NCI-H526 treated with DMSO at 0.1 percent for 48 hours (cell line): ENCODE measurements around the gene FARP2.

ENCODE experiments used
- DNase-seq: peaks from one replicate; lab custom pipeline; 2025; lab: John Stamatoyannopoulos, UW

Gene FARP2

DNA sequence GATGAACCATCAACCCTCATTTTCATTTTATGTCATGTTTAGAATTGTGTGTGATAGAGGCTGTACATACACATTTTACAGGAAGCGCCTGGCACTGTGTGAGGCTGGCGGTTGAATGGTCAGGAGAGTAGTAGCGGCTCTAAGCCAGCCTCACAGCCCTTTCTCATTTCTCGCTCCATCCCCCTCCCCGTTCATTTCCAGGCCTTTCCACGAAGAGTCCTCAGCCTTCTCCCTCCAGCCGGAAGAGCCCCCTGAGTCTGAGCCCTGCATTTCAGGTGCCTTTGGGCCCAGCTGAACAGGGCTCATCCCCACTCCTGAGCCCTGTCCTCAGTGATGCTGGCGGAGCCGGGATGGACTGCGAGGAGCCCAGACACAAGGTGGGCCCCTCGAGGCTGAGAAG, 100.5 kb downstream of the FARP2 start:
- DNase-seq: no peak

DNA sequence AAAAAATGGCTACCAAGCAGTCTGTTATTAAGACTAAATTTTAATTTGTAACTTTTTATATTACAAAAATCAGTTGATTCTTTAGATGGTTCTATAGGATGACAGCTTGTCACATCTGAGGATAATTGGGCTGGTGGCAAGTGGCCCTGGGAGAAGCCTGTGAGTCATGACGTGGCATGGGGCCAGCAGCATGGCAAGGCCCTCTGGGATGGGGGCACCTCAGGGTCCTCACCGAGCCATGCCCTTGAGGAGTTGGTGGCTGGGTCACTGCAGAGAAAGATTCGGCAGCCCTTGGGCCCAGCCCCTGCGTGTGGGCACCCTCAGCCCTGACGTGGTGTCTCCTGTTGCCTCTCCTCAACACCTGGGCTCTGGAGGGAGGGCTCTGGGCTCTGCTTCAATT, 102.6 kb downstream of the FARP2 start:
- no peak for DNase-seq

DNA sequence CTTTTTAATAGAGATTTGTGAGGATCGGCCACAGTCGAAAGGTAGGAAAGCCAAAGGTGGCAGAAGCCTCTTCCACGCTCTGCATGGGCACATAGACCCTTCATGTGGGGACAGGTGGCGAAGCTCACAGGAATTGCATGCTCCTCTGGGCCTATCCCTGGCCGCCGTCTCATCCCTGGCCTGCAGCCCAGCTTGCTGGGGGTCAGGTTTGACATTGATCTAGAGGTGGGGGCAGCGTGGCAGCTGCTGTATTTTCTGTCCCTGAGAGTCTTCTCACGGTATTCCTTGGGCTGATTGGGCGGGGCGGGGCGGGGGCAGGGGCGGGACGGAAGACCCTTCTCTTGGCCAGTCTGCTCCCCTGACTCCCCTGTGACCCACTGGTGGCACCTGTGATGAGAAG, 103.4 kb downstream of the FARP2 start:
- DNase-seq: no peak

DNA sequence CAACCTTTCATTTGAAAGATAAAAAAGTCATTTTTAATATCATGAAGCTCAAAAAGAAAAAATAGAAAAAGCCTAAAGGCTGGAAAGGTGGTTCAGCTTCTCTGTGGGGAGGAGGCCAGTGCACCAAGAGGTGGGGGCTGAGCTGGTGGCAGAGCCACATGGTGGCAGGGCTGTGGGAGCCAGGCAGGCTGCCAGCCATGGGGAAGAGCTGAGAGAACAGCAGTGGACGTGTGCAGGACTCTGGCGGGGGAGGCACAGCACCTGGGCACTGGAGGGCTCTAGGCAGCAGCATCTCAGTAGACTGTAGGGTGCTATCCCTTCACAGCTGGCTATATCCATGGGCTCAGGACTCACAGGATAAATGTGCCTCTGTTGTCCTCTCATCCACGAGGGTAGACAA, 104.5 kb downstream of the FARP2 start:
- DNase-seq: no peak

DNA sequence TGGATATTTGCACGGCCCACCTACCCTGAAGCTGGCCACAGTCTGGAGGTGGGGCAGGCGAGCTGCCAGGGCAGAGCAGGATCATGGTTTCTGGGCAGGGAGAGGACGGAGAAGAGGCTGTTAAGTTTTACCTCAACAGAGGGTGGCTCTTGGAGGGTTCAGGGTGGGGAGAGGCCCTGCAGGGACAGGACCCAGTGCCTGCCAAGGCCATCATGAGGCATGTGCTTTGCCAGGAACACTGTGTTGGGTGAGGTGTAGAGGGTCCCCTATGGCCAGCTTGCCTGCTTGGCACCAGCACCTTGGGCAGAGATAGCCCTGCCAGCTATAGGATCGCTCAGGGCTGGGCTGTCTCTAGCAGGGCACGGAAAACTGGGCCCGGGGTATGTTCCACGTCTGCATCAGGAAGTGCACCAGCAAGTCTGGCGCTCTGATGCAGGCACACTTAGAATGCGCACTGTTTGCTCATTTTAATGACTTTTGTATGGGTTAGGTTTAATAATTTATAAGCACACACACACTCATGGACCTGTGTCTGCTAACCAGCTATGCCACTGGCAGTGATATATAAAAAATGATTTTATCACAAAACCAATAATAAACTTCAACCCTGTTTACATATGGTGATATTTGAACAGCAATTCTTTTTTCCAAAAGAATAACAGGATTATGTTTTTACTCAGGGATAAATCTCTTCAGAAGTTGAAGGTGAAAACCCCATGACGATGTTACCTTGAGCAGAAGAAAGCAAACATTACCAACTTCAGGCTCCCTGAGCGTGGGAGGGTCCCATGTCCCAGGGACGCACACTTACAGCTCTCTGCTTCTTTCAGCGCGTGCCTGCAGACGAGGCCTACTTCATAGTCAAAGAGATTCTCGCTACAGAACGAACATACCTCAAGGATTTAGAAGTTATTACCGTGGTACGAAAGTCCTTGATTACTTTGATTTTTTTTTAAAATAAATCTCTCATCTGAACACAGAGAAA, 105.9 kb downstream of the FARP2 start:
- DNase-seq: no peak

DNA sequence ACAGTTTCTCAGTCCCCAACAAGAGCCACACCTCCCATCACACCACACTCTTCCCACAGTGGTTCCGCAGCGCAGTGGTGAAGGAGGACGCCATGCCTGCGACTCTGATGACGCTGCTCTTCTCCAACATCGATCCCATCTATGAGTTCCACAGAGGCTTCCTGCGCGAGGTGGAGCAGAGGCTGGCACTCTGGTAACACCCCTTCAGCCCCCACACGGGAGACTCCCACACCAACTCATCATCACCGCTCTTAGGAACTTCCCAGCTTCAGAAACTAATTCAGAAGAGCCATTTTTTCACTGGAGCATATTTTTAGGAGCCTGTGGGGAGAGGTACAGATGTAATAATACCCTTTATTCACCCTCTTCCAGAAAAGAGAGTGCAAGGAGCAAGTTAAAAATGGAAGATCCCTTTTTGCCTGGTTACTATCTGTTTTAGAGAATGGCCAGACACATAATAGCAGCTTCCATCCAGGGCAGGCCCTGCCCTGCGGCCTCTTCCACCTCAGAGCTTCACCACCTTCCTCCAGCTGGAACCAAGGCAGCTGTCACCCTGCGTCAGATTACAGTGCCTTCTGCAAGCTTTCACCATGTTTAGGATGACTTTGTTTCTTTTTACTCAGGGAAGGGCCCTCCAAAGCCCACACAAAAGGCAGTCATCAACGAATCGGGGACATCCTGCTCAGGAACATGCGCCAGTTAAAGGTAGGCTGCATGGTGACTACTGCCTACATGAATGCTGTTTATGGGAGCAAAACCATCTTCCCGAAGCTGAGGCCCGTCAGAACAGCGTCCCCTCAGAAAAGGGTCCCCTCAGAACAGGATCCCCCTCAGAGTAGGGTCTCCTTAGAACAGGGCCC, 107.4 kb downstream of the FARP2 start:
- no peak for DNase-seq

DNA sequence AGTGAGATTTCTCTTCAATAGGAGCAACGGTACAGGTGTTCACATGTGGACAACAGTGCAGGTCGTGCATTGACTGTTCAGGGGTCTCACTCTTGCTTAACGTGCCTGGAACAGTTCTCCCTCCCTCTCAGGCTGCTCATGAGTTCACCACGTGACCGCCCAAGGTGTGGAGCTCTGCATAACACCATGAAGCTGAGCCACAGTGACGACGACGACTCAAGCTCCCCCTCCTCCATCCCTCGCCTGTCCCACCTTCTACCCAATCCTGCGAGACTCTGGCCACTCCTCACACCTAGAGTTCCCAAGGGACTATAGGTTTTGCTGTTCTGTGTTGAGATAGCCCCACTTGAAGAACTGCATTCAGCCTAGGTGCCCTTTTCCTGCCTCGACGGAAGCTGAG, 109.5 kb downstream of the FARP2 start:
- DNase-seq: no peak

DNA sequence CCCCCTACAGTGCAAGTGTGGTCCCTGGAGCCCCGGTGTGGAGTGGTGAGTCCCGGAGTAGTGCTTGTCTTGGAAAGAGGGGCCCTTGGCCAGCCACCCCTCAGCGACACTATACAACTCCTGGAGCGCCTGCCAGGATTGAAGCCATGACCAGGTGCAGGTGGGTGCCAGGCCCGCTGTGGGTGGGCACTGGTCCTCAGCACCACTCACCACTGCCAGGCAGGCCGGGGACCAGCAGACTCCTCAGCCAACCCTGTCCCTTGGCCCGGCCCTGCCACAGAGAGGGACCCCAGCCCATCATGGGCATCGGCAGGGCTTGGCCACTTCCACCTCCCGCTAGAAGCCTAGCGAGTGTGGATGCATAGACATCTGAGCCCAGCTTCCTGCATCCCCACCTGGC, 110.1 kb downstream of the FARP2 start:
- DNase-seq: no peak

DNA sequence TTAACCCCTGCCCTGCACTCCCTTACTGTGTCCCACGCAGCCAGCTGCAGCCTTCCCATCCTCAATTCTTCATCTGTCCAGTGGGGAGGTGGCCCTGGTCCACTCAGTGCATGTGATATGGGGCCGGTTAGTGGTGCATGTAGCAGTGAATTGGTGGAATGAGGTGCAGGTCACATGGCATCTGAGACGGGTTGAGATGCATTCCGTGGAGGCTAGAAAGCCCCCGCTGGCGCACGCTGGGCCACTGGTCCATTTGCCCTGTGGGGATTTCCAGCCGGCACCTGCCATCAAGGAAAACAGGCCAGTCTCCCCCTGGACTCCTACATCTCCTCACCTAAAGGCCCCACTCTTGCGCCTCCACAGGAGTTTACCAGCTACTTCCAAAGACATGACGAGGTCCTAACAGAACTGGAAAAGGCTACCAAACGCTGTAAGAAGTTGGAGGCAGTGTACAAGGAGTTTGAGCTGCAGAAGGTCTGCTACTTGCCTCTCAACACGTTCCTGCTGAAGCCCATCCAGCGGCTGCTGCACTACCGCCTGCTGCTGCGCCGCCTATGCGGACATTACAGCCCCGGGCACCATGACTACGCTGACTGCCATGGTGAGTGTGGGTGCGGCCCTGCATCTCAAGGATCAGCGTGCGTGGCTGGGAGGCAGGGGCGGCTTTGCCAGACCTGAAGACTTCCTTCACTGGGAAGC, 111.8 kb downstream of the FARP2 start:
- DNase-seq: no peak

DNA sequence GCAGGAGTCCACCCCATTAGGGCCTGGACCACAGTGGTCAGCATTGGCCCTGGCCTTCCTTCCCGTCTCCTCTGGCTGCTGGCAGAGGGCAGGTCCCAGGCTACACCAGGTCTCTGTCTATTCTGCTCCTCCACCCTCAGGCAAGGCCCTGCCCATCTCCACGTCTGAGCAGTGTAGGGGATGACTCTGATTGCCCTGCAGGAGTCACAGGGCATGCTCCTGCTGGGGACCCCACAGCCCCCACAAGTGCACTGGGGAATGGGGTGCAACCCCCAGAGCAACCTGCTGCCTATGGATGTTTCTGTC, 112.3 kb downstream of the FARP2 start:
- no peak for DNase-seq

DNA sequence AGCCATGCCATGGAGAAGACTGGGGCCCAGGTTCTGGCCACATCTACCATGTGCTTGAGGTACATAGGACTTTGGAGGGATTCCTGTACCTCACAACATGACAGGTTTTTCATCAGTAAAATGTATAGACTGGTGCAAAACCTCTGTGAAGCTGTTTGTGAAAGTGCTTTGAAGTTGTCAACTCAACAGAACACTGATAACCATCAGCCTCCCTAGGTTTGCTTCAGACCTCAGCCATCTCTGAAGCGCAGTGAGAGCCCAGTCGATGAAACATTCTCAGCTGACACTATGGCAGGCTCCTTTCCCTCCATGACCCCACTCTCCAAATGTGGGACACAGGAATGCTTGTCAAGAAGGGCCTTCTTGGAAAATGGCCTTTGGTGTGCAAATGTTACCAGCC, 113.7 kb downstream of the FARP2 start:
- no peak for DNase-seq

DNA sequence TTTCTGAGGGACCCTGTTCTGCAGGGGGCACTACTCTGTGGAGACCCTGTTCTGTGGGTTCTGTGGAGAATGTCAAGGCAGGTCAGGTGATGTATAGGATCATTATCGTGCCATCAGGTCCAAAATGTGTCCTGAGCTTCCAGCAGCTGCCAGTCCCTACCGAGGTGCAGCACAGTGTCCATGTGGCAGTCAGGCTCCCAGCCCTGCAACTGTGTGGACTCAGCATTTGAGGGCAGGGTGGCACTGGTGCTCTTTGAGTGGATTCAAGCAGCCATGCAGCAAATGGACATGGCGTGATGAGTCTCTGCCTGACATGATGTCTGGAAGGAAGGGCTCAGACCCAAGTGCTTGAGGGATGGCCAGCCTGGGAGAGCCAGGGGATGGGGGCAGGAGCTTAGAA, 117.3 kb downstream of the FARP2 start:
- no peak for DNase-seq

DNA sequence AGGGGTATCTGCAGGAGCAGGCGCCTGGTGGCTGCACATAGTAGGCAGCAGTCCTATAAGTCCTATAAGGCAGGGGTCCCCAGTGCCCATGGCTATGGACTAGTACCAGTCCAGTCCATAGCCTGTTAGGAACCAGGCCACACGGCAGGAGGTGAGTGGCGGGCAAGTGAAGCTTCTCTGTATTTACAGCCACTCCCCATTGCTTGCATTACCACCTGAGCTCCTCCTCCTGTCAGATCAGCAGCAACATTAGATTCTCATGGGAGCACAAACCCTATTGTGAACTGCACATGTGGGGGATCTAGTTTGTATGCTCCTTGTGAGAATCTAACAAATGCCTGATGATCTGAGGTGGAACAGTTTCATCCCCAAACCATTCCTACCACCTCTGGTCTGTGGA, 119.2 kb downstream of the FARP2 start:
- DNase-seq: no peak

DNA sequence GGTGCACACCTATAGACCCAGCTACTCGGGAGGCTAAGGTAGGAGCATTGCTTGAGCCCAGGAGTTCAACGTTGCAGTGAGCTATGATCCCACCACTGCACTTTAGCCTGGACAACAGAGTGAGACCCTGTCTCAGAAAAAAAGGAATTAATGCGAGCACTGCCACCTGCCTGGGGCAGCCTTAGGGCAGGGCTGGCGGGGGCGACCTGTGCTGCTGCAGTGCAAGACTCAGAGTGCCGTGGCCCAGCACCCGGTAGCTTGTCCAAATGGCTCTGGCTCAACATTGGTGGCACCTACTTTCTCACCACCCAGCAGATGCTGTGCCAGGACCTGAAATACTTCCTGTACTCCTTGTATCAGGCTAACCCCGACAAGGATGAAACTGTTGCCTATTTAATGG, 122.1 kb downstream of the FARP2 start:
- DNase-seq: no peak

DNA sequence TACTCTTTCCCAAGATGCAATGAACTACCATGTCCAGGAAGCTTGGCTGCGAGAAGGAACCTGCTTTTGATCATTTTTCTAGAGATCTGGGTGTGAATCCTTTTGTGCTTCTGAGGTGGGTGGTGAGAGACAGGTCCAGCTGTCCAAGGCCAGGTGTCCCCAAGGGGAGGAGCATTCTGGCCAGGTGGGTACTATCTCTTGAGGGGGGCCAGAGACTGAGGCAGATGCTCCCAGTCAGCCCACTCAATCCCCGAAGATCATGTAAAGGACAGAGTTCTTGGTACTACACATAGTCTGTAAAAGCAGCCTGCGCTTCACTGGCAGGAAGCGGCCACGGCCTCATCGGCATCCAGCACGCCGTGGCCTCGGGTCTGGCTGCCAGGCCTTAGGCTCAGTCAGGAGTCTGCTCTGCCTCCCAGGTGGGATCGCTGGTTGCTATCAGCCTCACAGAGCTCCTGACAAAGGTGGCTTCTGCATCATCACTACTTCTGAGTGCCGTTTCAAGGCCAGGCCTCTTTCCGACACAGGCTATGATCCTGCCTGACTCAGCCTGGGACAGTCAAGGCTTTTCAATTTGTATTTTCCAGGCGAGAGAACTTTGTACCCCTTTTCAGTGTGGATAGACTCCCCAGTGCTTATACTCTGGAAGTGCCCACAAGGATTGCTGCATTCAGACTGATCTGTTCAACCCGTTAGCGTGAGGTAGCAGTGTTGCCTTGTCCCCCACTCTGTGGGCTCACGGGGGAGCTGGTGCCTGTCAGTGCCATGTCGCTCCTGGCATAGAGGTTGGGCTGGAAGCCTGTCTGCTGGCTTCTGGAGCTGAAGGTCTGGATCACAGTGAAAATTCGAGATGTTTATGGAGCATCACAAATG, 123.2 kb downstream of the FARP2 start:
- no peak for DNase-seq

DNA sequence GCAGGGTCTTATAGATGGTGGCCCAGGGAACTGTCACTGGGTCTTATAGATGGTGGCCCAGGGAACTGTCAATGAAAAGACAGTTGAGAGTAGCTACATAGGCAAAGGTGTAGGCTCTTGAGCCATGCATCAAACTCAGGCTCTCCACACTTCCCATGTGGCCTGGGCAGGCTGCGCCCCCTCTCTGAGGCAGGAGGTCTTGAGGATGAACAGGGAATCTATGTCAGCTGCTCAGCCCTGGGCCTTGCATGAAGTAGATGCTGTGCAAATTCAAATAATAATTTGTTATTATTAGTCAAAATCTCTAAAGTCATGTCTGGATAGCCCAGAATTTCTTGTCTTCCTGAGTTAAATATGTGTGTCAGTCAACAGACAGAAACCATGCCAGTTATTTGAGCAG, 125.6 kb downstream of the FARP2 start:
- no peak for DNase-seq

DNA sequence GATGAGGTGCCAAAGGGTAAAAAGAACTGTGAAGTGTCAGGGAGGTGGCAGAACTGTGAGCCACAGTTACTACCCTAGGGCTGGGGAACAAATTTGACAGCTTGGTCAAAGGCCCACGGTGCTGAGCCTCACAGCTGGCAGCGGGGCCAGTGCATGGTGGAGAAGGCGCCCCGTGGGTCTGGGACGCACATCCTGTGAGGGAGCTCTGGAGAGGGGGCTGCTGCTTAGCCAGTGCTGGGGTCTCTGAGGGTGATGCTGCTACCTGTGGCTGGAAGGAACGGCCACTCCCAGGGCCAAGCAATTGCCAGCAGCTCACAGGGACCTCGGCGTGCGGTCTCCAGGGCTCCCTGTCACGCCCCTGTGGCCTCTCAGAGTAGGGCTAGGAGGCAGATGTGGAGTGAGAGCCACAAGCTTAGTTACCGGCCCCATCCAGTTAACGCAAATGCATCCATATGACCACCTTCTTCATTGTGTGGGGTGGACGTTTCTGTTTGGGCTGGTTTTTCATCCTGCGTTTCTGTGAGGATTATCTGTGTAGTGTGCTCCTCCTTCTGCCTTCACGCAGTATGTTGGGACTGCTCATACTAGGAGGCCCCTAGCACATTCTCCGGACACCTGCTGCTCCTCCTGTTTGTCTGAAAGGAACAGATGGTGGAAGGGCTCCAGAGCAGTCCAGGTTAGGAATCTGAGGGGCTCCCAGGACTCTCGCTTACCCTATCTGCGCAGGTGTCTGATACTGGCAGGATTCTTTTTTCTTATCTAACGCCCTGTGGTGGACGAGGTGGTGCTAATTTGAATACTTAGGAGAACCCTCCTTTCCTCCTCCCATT, 126.3 kb downstream of the FARP2 start:
- no peak for DNase-seq

DNA sequence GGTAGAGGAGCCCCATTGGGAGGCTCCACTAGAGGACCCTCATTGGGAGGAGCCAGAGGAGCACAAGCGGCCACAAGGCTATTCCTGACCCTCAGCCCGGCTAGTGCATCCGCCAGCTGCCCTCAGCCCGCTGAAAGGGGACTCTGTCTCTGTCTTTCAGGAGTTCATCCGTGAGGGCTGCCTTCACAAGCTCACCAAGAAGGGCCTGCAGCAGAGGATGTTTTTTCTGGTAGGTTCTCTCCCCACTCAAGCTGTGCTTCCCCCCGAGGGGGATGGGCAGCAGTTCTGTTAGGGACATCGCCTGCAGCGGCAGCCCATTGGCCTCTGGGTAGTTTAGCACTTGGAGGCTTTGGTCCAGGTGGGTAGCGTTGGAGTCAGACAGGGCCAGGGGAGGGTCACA, 127.2 kb downstream of the FARP2 start:
- no peak for DNase-seq

DNA sequence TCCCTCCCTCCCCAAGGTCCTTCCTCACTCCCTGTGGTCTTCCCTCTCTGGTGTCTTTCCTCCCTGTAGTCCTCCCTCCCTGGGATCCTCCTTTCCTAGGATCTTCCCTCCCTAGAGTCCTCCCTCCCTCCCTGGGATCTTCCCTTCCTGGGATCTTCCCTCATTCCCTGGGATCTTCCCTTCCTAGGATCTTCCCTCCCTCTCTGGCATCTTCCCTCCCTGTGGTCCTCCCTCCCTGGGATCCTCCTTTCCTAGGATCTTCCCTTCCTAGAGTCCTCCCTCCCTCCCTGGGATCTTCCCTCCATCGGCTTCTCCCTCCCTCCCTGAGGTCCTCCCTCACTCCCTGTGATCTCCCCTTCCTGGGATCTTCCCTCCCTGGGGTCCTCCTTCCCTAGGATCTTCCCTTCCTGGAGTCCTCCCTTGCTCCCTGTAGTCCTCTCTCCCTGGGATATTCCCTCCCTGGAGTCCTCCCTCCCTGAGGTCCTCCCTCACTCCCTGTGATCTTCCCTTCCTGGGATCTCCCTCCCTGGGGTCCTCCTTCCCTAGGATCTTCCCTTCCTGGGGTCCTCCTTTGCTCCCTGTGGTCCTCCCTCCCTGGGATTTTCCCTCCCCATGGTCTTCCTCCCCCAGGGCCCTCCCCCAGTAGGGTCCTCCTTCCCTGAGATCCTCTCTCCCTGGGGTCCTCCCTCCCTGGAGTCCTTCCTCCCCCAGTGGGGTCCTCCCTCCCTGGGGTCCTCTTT, 129.3 kb downstream of the FARP2 start:
- no peak for DNase-seq

DNA sequence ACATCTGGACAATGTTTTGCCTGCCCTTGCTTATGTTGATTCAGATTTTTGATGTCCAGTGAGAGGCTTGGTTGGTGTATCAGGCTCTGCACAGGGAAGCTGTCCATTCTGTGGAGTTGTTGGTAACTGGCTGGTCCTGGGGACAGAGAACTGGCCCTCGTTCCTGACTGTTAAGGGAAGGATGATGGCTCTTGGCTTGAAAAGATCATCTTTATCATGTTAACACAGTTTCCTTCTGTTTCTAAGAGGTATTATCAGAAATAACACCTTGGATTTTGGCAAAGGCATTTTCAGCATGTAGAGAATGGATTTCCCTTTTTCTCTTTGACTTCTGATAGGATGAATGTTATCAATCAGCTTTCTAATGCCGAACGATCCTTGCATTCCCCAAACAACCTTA, 133.0 kb downstream of the FARP2 start:
- DNase-seq: no peak
